Gastrocnemius medialis (tissue), 4 donors: Measurements from ENCODE around the gene USP5. TPM values are rescaled to one million over a fixed set of nuclear protein-coding genes. Genes with fewer than 3 reads are reported as not detected.

Experiments used
- ATAC-seq, 2 donors: fragments of 150-250 bp; one replicate each; pipeline ENCODE4 v1.9.1; 2016
- DNase-seq, 2 donors: peaks; one replicate each; pipeline ENCODE4 v3.0.0-alpha.2; 2019
- H3K27ac ChIP-seq, 4 donors: fragments of 200-600 bp; sonication (generic); 1 replicate in 1 of 4; 2 replicates in 3 of 4; pipeline ENCODE4 v1.5.1; 2016 to 2018; ENCODE audit warnings: mild to moderate bottlenecking in 2 of 4, moderate library complexity in 1 of 4
- H3K27me3 ChIP-seq, 3 donors: fragments of 200-600 bp; sonication (generic) in 2 of 3; 1 replicate in 1 of 3; 2 replicates in 2 of 3; pipeline versions ENCODE4 v1.5.1 to v1.6.0; 2016 to 2019; ENCODE audit warnings: mild to moderate bottlenecking in 1 of 3, moderate library complexity in 1 of 3
- H3K36me3 ChIP-seq, 2 donors: fragments of 200-600 bp; sonication (generic) in 1 of 2; one replicate each; pipeline ENCODE4 v1.5.1; 2017 to 2018
- H3K4me1 ChIP-seq, 2 donors: fragments of 200-600 bp; sonication (generic) in 1 of 2; one replicate each; pipeline ENCODE4 v1.5.1; 2016 to 2017; ENCODE audit warnings: mild to moderate bottlenecking in 2 of 2
- H3K4me3 ChIP-seq, 4 donors: fragments of 200-600 bp; sonication (generic) in 3 of 4; 1 replicate in 1 of 4; 2 replicates in 3 of 4; pipeline ENCODE4 v1.5.1; 2016 to 2019; ENCODE audit warnings: mild to moderate bottlenecking in 2 of 4
- H3K9me3 ChIP-seq, 3 donors: fragments of 200-600 bp; sonication (generic) in 2 of 3; 1 replicate in 1 of 3; 2 replicates in 2 of 3; pipeline ENCODE4 v1.5.1; 2016 to 2019
- POLR2A ChIP-seq, 2 donors: fragments of 450-650 bp; IDR thresholded peaks; one replicate each; pipeline ENCODE4 v1.6.1; 2017; ENCODE audit warnings: antibody characterized with exemption in 2 of 2, mild to moderate bottlenecking in 2 of 2, moderate library complexity in 2 of 2
- in situ Hi-C, 4 donors: fragments of 200-750 bp; cut with MboI; loops; one replicate each; pipeline versions ENCODE4 v1.15.0 to v1.8.0; 2017; ENCODE audit warnings: low sequenced_read_pairs in 4 of 4
- intact Hi-C: fragments of 100-400 bp; cut with DNase I; formaldehyde crosslinking; loops from one replicate; pipeline ENCODE4 v1.15.1; 2023; ENCODE audit warnings: low total_unique reads
- total RNA-seq, 4 donors: library from RNA; depleted of rRNA; stranded (reverse); fragments of >200 nt; gene quantifications; one replicate each; pipeline versions ENCODE4 v1.1.0 to v1.2.3, GENCODE V29; 2016
- TF ChIP-seq, protein P1 (sequence below), 5 experiments: fragments of 450-650 bp in 3 of 5; fragments of 200-600 bp in 2 of 5; sonication (generic) in 2 of 5; IDR thresholded peaks in 4 of 5; conservative IDR thresholded peaks in 1 of 5; 1 replicate in 4 of 5; 2 replicates in 1 of 5; pipeline ENCODE4 v1.5.1; 2016 to 2019; ENCODE audit warnings: antibody characterized with exemption in 5 of 5, mild to moderate bottlenecking in 3 of 5, moderate library complexity in 3 of 5

The USP5 gene
- total RNA-seq, 4 donors from 2014 or later = 66.4 to 120 (median 74.1) TPM

GRCh38 chr12:6915789-6916285 is 63.9 kb downstream of the USP5 start:
- no peak for ATAC-seq
- H3K36me3 ChIP-seq = no peaks in the 10 kb centered on the region
- H3K27me3 ChIP-seq = peaks cover 14 to 20% (median 17%) of the 10 kb centered on the region in 3 donors
- H3K27ac ChIP-seq = no peak overlapping the region
- intact Hi-C loops (no loop called here), in situ Hi-C loops (loop anchor here in 1 of 4 donors (25.0 kb wide), 1 partner anchor 196 kb away; the partner anchor contains the start of gene C1RL)
- no peaks in the 10 kb centered on the region for H3K9me3 ChIP-seq
- no peak overlapping the region for H3K4me3 ChIP-seq
- TF ChIP-seq, protein P1, sequence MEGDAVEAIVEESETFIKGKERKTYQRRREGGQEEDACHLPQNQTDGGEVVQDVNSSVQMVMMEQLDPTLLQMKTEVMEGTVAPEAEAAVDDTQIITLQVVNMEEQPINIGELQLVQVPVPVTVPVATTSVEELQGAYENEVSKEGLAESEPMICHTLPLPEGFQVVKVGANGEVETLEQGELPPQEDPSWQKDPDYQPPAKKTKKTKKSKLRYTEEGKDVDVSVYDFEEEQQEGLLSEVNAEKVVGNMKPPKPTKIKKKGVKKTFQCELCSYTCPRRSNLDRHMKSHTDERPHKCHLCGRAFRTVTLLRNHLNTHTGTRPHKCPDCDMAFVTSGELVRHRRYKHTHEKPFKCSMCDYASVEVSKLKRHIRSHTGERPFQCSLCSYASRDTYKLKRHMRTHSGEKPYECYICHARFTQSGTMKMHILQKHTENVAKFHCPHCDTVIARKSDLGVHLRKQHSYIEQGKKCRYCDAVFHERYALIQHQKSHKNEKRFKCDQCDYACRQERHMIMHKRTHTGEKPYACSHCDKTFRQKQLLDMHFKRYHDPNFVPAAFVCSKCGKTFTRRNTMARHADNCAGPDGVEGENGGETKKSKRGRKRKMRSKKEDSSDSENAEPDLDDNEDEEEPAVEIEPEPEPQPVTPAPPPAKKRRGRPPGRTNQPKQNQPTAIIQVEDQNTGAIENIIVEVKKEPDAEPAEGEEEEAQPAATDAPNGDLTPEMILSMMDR (IDR thresholded peaks at IDR 0.05 in 4 of 5, conservative IDR thresholded peaks at IDR 0.05 in 1 of 5) = no peak
- TF ChIP-seq POLR2A (IDR thresholded peaks at IDR 0.05) = no peak
- H3K4me1 ChIP-seq = peaks cover 9 to 11% of the 10 kb centered on the region in 2 donors
- DNase-seq = no peak

Other genes with a start within 250 kb of the USP5 start
- gene CHD4, start 244.8 kb upstream of the USP5 start, total RNA-seq = 100 to 1,000 TPM; 128 to 173 (median 148) TPM
- gene LPAR5, start 216.2 kb upstream of the USP5 start, total RNA-seq = under 1 TPM; 0.17 to 0.75 (median 0.47) TPM
- under 1 TPM in 3 of 4 donors, not detected in 1; 0.27 to 0.71 (median 0.65) TPM for gene ACRBP, start 204.7 kb upstream of the USP5 start, total RNA-seq
- gene ING4, start 189.0 kb upstream of the USP5 start, total RNA-seq = 10 to 100 TPM; 12.8 to 28.9 (median 19.7) TPM
- gene ZNF384, start 162.8 kb upstream of the USP5 start, total RNA-seq = 10 to 100 TPM; 22.4 to 35.3 (median 27.9) TPM
- gene PIANP, start 151.3 kb upstream of the USP5 start, total RNA-seq = not detected
- 100 to 1,000 TPM in 2 of 4 donors, 10 to 100 TPM in 2; 82.0 to 132 (median 99.0) TPM for gene COPS7A, start 128.1 kb upstream of the USP5 start, total RNA-seq
- gene MLF2, start 99.0 kb upstream of the USP5 start, total RNA-seq = 100 to 1,000 TPM; 105 to 181 (median 165) TPM
- 10 to 100 TPM; 15.0 to 40.4 (median 31.5) TPM for gene PTMS, start 85.8 kb upstream of the USP5 start, total RNA-seq
- not detected for gene LAG3, start 79.6 kb upstream of the USP5 start, total RNA-seq
- 10 to 100 TPM in 1 of 4 donors, 1 to 10 TPM in 3; 1.8 to 12.9 (median 3.8) TPM for gene CD4, start 62.6 kb upstream of the USP5 start, total RNA-seq
- under 1 TPM in 3 of 4 donors, not detected in 1; 0.16 to 0.31 (median 0.20) TPM for gene GPR162, start 30.3 kb upstream of the USP5 start, total RNA-seq
- 1 to 10 TPM in 3 of 4 donors, under 1 TPM in 1; 0.66 to 4.7 (median 1.5) TPM for gene P3H3, start 23.7 kb upstream of the USP5 start, total RNA-seq
- not detected for gene GNB3, start 11.2 kb upstream of the USP5 start, total RNA-seq
- 1 to 10 TPM in 1 of 4 donors, under 1 TPM in 3; 0.25 to 4.4 (median 0.65) TPM for gene CDCA3, start 864 bp upstream of the USP5 start, total RNA-seq
- gene TPI1, start 15.4 kb downstream of the USP5 start, total RNA-seq = 100 to 1,000 TPM; 500 to 741 (median 604) TPM
- 10 to 100 TPM in 1 of 4 donors, 1 to 10 TPM in 3; 4.6 to 10.0 (median 5.0) TPM for gene SPSB2, start 21.2 kb downstream of the USP5 start, total RNA-seq
- 10 to 100 TPM in 2 of 4 donors, 1 to 10 TPM in 2; 6.5 to 14.0 (median 11.0) TPM for gene LRRC23, start 52.7 kb downstream of the USP5 start, total RNA-seq
- gene ENO2, start 62.4 kb downstream of the USP5 start, total RNA-seq = 1 to 10 TPM in 3 of 4 donors, under 1 TPM in 1; 0.97 to 6.2 (median 1.8) TPM
- 10 to 100 TPM; 11.5 to 31.5 (median 26.5) TPM for gene ATN1, start 75.8 kb downstream of the USP5 start, total RNA-seq
- gene RNU7-1, start 91.7 kb downstream of the USP5 start, total RNA-seq = not detected
- 100 to 1,000 TPM; 175 to 220 (median 183) TPM for gene C12orf57, start 91.9 kb downstream of the USP5 start, total RNA-seq
- gene PTPN6, start 99.2 kb downstream of the USP5 start, total RNA-seq = 1 to 10 TPM in 3 of 4 donors, under 1 TPM in 1; 0.87 to 7.6 (median 5.0) TPM
- gene PHB2, start 118.5 kb downstream of the USP5 start, total RNA-seq = 100 to 1,000 TPM; 226 to 304 (median 238) TPM
- gene EMG1, start 118.8 kb downstream of the USP5 start, total RNA-seq = 10 to 100 TPM; 25.8 to 40.6 (median 32.1) TPM
- 10 to 100 TPM; 19.4 to 42.8 (median 36.7) TPM for gene LPCAT3, start 166.3 kb downstream of the USP5 start, total RNA-seq
- 10 to 100 TPM; 58.1 to 90.8 (median 85.9) TPM for gene C1S, start 208.6 kb downstream of the USP5 start, total RNA-seq
- gene C1R, start 240.3 kb downstream of the USP5 start, total RNA-seq = 10 to 100 TPM; 47.5 to 97.8 (median 74.9) TPM